ENCODE measurements around the gene LOXL1. TPM values are rescaled to one million over a fixed set of nuclear protein-coding genes. Genes with fewer than 3 reads are reported as not detected.

Gene LOXL1
- polyA plus RNA-seq, 1 experiment = 114 TPM

DNA sequence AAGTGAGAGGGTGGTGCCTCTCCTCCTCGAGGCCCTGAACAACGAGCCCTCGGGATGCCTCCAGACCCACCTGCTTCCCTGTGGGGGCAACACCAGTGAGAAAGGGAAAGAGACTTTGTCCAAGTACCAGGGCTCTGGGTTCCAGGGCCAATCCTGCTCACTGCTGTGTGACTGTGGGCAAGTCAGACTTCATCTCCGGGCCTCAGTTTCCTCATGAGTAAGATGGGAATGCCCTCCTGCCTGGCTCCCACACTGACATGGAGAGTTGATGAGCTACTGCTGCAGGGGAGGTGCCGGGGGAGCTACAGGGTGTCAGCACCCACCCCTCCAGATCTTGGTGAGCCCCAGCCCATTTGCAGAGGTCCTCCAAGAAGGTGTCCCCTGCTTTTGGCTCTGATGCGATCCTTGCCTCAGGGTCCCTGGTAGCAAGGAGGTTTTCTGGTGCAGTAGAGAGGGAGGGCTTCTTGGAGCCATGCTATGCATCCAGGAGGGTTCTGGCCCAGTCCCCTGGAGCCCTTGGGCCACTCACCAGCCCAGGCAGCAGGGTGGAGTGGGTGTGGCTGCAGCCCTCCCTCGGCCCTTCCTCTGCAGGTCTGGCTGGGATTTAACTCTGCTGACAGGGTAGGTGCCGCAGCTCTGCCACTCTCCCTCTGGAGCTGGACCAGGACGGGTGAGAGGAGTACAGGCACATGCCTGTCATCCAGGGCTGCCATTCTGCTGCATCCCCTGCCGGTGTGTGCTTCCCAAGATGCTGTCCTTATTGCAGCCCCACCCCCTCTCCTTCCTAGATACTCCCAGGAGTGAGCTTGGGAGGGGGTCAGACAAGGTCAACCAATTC, 26.9 kb downstream of the LOXL1 start:
- ChIA-PET CTCF (interaction anchor here (1.0 to 2.0 kb wide), 3 partner anchors 11 to 79 kb away, joined by 5 to 9 read pairs (median 6); partner anchors contain the start of gene TBC1D21), POLR2A (no interaction called here)
- Histone ChIP-seq H3K27ac (ENCODE audit: low read depth, low read length) (no peak overlapping the region), H3K27me3 (ENCODE audit: control insufficient read depth, insufficient read depth, low read length) (no peaks in the 10 kb centered on the region), H3K4me3 (ENCODE audit: low read depth, low read length) (no peak overlapping the region), H3K9me3 (ENCODE audit: control insufficient read depth, insufficient read depth, low read length) (no peaks in the 10 kb centered on the region)
- no peak for DNase-seq (ENCODE audit: low read depth, low spot score)
- TF ChIP-seq, protein P1, sequence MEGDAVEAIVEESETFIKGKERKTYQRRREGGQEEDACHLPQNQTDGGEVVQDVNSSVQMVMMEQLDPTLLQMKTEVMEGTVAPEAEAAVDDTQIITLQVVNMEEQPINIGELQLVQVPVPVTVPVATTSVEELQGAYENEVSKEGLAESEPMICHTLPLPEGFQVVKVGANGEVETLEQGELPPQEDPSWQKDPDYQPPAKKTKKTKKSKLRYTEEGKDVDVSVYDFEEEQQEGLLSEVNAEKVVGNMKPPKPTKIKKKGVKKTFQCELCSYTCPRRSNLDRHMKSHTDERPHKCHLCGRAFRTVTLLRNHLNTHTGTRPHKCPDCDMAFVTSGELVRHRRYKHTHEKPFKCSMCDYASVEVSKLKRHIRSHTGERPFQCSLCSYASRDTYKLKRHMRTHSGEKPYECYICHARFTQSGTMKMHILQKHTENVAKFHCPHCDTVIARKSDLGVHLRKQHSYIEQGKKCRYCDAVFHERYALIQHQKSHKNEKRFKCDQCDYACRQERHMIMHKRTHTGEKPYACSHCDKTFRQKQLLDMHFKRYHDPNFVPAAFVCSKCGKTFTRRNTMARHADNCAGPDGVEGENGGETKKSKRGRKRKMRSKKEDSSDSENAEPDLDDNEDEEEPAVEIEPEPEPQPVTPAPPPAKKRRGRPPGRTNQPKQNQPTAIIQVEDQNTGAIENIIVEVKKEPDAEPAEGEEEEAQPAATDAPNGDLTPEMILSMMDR (IDR thresholded peaks at IDR 0.05; ENCODE audit: low read depth, low read length) = no peak

DNA sequence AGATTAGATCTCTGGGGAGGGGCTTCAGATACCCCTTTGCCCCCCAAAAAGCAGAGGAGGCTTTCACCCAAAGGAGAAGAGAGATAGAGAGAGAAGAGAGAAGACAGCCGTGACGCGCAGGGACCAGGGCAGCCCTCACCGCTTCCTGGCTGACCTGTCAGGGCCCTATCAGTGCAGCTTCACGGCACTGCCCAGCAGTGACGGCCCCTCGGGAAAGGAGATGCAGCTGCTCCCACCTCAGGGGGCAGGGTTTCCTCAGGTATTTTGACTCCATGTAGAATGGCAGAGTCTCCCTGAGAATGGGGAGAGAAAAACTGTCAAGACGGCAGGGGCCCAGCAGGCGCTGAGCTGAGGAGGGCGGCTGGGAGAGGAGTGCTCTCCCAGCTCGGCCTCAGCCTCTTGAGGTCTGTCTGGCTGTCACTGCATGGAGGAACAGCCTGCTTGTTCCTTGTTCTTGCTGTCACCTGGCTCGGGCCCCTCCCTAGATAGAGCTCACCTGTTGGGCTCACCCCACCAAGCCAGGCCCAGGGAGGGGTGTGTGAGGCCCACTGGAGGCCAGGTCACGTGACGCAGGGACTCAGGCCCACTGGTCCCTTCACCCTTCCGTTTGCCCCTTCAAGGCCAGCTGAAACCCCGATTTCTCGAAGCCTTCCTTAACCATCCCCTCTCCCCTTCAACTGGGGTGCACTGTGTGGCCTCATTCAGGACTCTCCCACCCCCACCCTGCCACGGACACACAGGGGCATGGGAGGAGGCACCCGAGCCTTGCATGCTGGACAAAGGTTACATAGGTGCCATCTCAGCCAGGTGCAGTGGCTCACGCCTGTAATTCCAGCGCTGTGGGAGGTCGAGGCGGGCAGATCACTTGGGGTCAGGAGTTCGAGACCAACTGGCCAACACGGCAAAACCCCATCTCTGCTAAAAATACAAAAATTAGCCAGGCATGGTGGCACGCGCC, 28.2 kb downstream of the LOXL1 start:
- ChIA-PET POLR2A (interaction anchor here (0.7 kb wide), 1 partner anchor 1010 kb away, joined by 3 read pairs; no protein-coding TSS in a partner anchor), CTCF (interaction anchor here (0.7 to 2.0 kb wide), 5 partner anchors 10 to 81 kb away, joined by 3 to 9 read pairs (median 5); partner anchors contain the start of gene TBC1D21)
- no peak for DNase-seq (ENCODE audit: low read depth, low spot score)
- H3K4me3 ChIP-seq (ENCODE audit: low read depth, low read length) = no peak overlapping the region
- no peaks in the 10 kb centered on the region for H3K9me3 ChIP-seq (ENCODE audit: control insufficient read depth, insufficient read depth, low read length)
- no peaks in the 10 kb centered on the region for H3K27me3 ChIP-seq (ENCODE audit: control insufficient read depth, insufficient read depth, low read length)
- TF ChIP-seq, protein P1 (IDR thresholded peaks at IDR 0.05; ENCODE audit: low read depth, low read length) = no peak
- H3K27ac ChIP-seq (ENCODE audit: low read depth, low read length) = no peak overlapping the region

DNA sequence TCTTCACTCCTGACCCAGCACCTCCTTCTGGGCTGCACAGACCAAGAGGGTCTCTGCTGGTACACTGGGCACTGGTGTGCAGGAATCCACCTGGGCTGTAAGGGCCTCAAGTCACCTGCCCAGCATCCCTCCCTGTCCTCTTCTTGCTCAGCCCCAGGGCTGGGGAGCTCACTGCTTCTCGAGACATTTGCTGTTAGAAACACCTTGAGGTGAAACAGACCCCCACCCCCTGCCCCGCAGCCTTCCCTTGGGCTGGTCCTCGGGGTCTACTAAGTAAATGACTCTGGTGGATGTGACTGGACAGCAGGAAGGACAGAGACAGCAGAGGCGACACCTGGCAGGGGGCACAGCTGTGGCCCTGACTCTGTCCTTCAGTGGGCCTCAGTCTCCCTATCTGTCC, 29.1 kb downstream of the LOXL1 start:
- DNase-seq (ENCODE audit: low read depth, low spot score) = no peak
- no peak overlapping the region for H3K4me3 ChIP-seq (ENCODE audit: low read depth, low read length)
- ChIA-PET CTCF (interaction anchor here (0.7 to 0.9 kb wide), 2 partner anchors 15 to 58 kb away, joined by 3 to 4 read pairs; no protein-coding TSS in a partner anchor), POLR2A (interaction anchor here (0.7 kb wide), 1 partner anchor 1009 kb away, joined by 3 read pairs; no protein-coding TSS in a partner anchor)
- peak overlapping the region; percentile 21 for H3K27ac ChIP-seq (ENCODE audit: low read depth, low read length)
- TF ChIP-seq, protein P1 (IDR thresholded peaks at IDR 0.05; ENCODE audit: low read depth, low read length) = no peak
- H3K9me3 ChIP-seq (ENCODE audit: control insufficient read depth, insufficient read depth, low read length) = no peaks in the 10 kb centered on the region
- H3K27me3 ChIP-seq (ENCODE audit: control insufficient read depth, insufficient read depth, low read length) = no peaks in the 10 kb centered on the region

DNA sequence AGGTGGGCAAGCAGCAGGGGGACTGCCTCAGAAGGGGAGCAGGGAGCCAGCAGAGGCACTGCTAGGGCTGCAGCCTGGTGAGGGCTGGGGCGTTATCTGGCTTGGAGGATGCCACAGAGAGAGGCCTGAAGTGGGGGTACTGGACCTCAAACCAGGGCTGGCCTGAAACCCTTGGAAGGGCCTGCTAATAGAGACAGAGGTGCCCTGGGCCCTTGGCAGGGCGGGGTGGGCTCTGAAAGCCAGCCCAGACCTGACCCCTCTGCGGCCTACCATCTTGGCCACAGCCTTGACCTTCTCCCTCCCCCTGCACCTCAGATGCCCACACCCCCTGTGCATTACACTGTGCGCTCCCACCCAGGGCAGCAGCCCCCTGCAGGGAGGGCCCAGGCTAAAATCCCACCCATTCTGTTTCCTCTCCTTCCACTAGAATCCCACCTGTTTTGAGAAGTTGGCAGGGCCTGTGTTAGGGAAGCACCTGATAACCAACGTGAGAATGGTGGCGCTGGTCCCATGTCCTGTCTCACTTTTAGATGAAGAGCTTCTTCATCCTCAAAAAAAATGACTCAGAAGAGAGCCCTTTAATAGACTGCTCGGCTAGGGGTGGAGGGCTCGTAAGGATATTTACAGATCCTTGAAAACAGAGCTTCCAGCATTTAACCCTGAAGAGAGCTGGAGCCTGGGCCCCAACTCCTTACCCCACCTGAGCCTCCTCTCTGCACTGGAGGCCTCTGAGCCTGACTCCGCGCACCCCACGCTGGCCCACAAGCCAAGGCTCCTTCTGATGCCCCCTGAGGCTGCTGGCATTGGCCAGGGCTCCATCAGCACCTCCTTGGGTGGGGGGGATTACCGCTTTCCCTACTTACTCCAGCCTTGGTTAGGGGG, 29.8 kb downstream of the LOXL1 start:
- no peaks in the 10 kb centered on the region for H3K9me3 ChIP-seq (ENCODE audit: control insufficient read depth, insufficient read depth, low read length)
- CTCF ChIA-PET = interaction anchor here (0.9 to 1.9 kb wide), 6 partner anchors 9 to 83 kb away, joined by 3 to 9 read pairs (median 4); partner anchors contain the start of gene TBC1D21
- no peaks in the 10 kb centered on the region for H3K27me3 ChIP-seq (ENCODE audit: control insufficient read depth, insufficient read depth, low read length)
- peak overlapping the region; percentile 47 for H3K27ac ChIP-seq (ENCODE audit: low read depth, low read length)
- POLR2A ChIA-PET = interaction anchor here (0.8 kb wide), 1 partner anchor 30 kb away, joined by 3 read pairs; the partner anchor contains the start of gene LOXL1
- TF ChIP-seq, protein P1 (IDR thresholded peaks at IDR 0.05; ENCODE audit: low read depth, low read length) = no peak
- H3K4me3 ChIP-seq (ENCODE audit: low read depth, low read length) = no peak overlapping the region
- DNase-seq (ENCODE audit: low read depth, low spot score) = no peak

Data from AG04450 (cell line).